GM18502 (cell line): Measurements from ENCODE around the gene ESRRG.
"Not testable (repeated sequence)": the region's sequence is repeated elsewhere in the genome, so short reads cannot be mapped to it uniquely, and the experiment has no call there.

Experiments
- ATAC-seq: cut with Tn5 transposase; IDR thresholded peaks from one replicate; pipeline ENCODE4 v1.9.1; 2021; ENCODE audit warnings: mild to moderate bottlenecking; ENCODE audit not compliant: unreplicated experiment, poor library complexity

Gene ESRRG

DNA sequence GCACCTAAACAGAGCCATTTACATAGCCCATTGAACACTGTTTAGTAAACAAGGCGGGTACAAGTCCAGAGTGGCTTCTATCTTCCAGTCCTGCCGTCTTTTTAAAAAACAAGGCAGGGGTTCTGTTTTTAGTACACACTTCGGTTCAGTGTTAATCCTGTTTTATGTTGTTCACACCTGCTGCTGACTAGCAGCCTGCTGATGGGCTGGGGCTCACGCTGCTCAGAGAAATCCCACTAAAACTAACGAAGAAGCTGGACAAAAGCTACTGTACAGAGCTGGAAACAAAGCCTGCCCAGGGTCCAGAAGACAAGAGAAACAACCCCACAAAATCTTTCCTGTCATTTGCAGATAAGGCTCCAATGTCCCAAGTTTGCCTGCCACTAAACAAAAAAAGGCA lies 13.2 kb downstream of the ESRRG start:
- ATAC-seq, result no peak

DNA sequence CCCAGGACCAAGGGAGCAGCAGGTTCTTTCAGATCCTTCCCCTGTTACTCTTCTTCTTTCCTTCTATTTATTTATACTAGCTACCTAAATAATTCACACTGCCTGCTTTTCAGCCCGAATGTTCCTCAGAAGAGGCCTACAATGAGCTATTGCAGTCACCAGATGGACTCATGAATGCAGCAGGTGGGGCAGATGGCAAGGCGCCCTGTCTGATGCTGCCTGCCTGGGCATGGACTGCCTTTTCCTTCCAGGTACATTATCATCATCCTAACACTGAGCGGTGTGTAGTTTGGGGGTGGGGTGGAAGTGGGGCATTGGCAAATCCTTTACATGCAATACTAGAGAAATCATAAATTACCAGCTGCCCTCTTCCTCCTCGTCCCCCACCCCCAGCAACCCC lies 17.6 kb downstream of the ESRRG start:
- no peak for ATAC-seq

- ATAC-seq, result not testable (repeated sequence)
These were observed 19.2 kb downstream of the ESRRG start for GRCh38 chr1:216704065-216704464.

- ATAC-seq, result peak; percentile 86
These were observed 21.1 kb downstream of the ESRRG start for GRCh38 chr1:216702170-216702569.

DNA sequence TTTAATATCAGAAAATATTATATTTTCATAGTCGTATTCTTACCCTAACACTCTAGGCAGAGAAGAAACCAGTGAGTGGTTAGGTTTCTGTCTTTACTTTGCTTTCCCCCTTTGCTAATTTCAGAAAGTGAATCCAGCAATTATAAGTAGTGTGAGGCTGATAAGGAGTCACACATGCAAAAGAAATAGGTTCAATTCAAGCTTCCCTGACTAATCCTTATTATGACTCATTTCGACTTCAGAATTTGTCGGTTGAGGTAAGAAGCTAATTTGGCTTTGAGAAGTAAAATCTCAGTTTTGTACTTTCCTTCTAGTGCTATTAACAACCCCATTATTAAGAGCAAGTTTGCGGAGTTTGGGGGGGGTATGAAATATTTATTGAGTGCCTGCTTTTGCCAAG lies 22.4 kb downstream of the ESRRG start:
- no peak for ATAC-seq

DNA sequence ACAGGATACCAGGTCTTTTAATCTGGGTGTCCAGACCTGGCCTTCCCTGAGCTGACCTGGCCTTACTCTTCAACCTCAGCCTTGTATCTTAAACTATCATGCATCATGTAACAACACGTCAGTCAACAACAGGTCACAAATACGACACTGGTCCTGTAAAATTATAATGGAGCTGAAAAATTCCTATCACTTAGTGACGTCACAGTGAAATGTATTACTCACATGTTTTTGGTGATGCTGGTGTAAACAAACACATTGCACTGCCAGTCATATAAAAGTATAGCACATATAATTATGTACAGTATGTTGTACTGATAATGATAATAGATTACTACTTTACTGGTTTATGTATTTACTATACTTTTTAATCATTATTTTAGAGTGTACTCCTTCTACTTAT lies 31.5 kb downstream of the ESRRG start:
- ATAC-seq, result no peak

DNA sequence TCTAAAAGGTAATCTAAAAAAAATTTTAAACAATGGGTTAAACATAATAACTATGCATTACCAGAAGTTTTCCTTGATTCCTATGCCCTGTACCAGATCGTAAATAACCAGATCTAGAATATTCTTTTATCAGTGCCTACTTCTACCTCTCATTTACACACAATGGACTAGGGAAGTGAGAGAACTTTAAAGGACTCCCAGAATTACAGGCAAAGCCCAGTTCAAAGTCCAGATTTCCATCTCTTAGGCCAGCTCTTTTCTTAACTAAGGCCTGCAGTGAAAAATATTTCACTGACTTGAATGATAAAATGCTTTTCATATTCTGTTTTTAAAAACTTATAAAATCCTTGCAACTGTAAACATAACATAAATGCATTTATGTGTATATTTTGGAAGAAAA lies 32.6 kb downstream of the ESRRG start:
- ATAC-seq, result no peak

DNA sequence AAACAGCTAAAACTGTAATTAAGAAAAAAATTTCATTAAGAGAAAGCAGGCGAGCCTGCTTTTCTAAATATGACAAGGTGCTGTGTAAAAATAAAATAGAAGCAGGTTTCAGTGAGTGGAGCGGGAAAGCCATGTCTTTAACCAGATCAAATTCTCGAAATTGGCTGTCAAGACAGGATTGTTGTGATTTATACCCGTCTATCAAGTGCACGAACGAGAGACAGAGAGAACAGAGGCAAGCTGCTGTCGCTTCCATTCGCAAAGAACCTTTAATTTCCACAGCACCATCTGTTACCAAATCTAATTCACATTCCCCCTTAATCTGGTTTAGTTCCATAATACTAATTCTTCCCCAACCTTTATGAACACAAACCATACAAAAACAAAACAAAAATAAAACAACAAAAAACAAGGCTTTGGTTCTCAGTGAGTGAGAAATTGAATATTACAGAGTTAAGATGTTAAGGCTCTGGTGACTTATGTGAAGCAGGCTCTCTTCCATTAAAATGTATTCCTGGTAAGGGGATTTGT lies 35.0 kb downstream of the ESRRG start:
- no peak for ATAC-seq

- ATAC-seq, result no peak
These were observed 36.1 kb downstream of the ESRRG start for GRCh38 chr1:216686860-216687766.

- no peak for ATAC-seq
These were observed 40.5 kb downstream of the ESRRG start for GRCh38 chr1:216682752-216683151.

- no peak for ATAC-seq
These were observed 44.1 kb downstream of the ESRRG start for GRCh38 chr1:216679108-216679507.

- no peak for ATAC-seq
These were observed 52.9 kb downstream of the ESRRG start for GRCh38 chr1:216670118-216670883.

GRCh38 chr1:216666441-216666840 lies 56.8 kb downstream of the ESRRG start:
- no peak for ATAC-seq

- ATAC-seq, result no peak
These were observed 57.4 kb downstream of the ESRRG start for GRCh38 chr1:216665856-216666255.

- ATAC-seq, result no peak
These were observed 57.8 kb downstream of the ESRRG start for GRCh38 chr1:216665406-216665805.

GRCh38 chr1:216662681-216663080 lies 60.5 kb downstream of the ESRRG start:
- ATAC-seq, result no peak

GRCh38 chr1:216660561-216660960 lies 62.7 kb downstream of the ESRRG start:
- ATAC-seq, result no peak

DNA sequence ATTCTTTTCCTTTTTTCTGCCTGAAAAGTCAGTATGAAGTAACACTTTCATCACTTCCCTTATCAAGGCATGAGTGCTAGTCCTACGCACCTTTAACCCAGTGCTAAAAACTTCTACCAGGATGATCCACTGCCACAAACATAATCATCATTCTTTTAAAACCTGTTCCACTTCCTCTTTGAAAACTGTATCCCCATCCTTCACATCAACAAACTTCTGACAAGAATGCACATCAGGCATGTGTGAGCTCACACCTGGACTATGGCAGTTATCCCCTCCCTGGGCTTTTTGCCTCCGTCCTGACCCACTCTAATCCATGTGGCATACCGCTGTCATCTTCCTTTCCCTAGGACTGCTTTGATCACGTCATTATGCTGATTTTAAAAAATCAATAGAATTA lies 70.2 kb downstream of the ESRRG start:
- ATAC-seq, result no peak

GRCh38 chr1:216651826-216652418 lies 71.3 kb downstream of the ESRRG start:
- ATAC-seq, result no peak

GRCh38 chr1:216643176-216643575 lies 80.1 kb downstream of the ESRRG start:
- ATAC-seq, result no peak
